K562 (cell line): Measurements from ENCODE around the gene EFNA2. TPM values are rescaled to one million over a fixed set of nuclear protein-coding genes. Genes with fewer than 3 reads are reported as not detected.

Experiments
- ATF3 ChIP-seq, 2 experiments: fragments of 450-650 bp in 1 of 2; sonication (generic) in 1 of 2; formaldehyde crosslinking in 1 of 2; IDR thresholded peaks in 1 of 2; conservative IDR thresholded peaks in 1 of 2; 2 replicates each; pipeline versions ENCODE4 v1.6.1 to v1.8.1; 2016 to 2023; ENCODE audit warnings: mild to moderate bottlenecking in 2 of 2, moderate library complexity in 2 of 2, inconsistent platforms in 1 of 2, missing genetic modification reagents in 1 of 2
- CREB3 ChIP-seq: fragments of 450-650 bp; conservative IDR thresholded peaks from 2 replicates; pipeline ENCODE4 v1.6.1; 2016; ENCODE audit warnings: missing genetic modification characterization, low read depth, mild to moderate bottlenecking, missing compliant biosample characterization, moderate library complexity
- CTBP1 ChIP-seq: fragments of 450-650 bp; IDR thresholded peaks from 2 replicates; pipeline ENCODE4 v1.6.1; 2016; ENCODE audit warnings: borderline replicate concordance
- E2F3 ChIP-seq: fragments of 250-450 bp; sonication (Bioruptor Pico); IDR thresholded peaks from 2 replicates; pipeline ENCODE4 v1.4.0; 2020; ENCODE audit warnings: mild to moderate bottlenecking
- ETV6 ChIP-seq, 3 experiments: fragments of 150-350 bp in 1 of 3; sonication (generic) in 1 of 3; formaldehyde crosslinking in 1 of 3; IDR thresholded peaks; 2 replicates each; pipeline versions ENCODE4 v1.6.1 to v1.8.0; 2014 to 2022; ENCODE audit warnings: borderline replicate concordance in 2 of 3, low read depth in 2 of 3, antibody characterized with exemption in 1 of 3, low read length in 1 of 3, mild to moderate bottlenecking in 1 of 3, missing genetic modification reagents in 1 of 3
- KHSRP ChIP-seq: fragments of 450-650 bp; IDR thresholded peaks from 2 replicates; pipeline ENCODE4 v1.6.1; 2017
- MITF ChIP-seq: IDR thresholded peaks from 2 replicates; pipeline ENCODE4 v1.6.1; 2014; ENCODE audit warnings: antibody characterized with exemption
- NFYB ChIP-seq: IDR thresholded peaks from 2 replicates; pipeline ENCODE4 v1.6.1; 2011; ENCODE audit warnings: mild to moderate bottlenecking, moderate library complexity; ENCODE audit not compliant: insufficient read length; ENCODE audit errors: extremely low read depth
- NONO ChIP-seq, 2 experiments: fragments of 200-400 bp in 1 of 2; fragments of 450-650 bp in 1 of 2; formaldehyde crosslinking in 1 of 2; IDR thresholded peaks; 2 replicates each; pipeline ENCODE4 v1.6.1; 2017; ENCODE audit warnings: low read depth in 2 of 2, mild to moderate bottlenecking in 2 of 2, moderate library complexity in 2 of 2, low read length in 1 of 2
- TAF9B ChIP-seq: fragments of 450-650 bp; IDR thresholded peaks from 2 replicates; pipeline ENCODE4 v1.6.1; 2018; ENCODE audit warnings: mild to moderate bottlenecking; ENCODE audit not compliant: partially characterized antibody
- THRAP3 ChIP-seq: fragments of 450-650 bp; IDR thresholded peaks from 2 replicates; pipeline ENCODE4 v1.6.1; 2016; ENCODE audit warnings: mild to moderate bottlenecking, inconsistent platforms, borderline replicate concordance
- ZBTB2 ChIP-seq: fragments of 450-650 bp; IDR thresholded peaks from 2 replicates; pipeline ENCODE4 v1.6.1; 2016; ENCODE audit warnings: antibody characterized with exemption
- ZNF134 ChIP-seq: fragments of 250-450 bp; sonication (Bioruptor Pico); conservative IDR thresholded peaks from 2 replicates; pipeline ENCODE4 v1.4.0; 2020
- ZNF274 ChIP-seq: IDR thresholded peaks from 2 replicates; pipeline ENCODE4 v1.6.1; 2011; ENCODE audit warnings: low read depth, mild to moderate bottlenecking, low read length, moderate library complexity, borderline replicate concordance
- ZNF324 ChIP-seq: fragments of 250-450 bp; sonication (Bioruptor Pico); IDR thresholded peaks from 2 replicates; pipeline ENCODE4 v1.4.0; 2020; ENCODE audit warnings: mild to moderate bottlenecking
- ZNF518B ChIP-seq: fragments of 250-450 bp; sonication (Bioruptor Pico); IDR thresholded peaks from 2 replicates; pipeline ENCODE4 v1.5.0; 2021; ENCODE audit warnings: mild to moderate bottlenecking, moderate library complexity
- ZNF780A ChIP-seq: fragments of 250-450 bp; sonication (Bioruptor Pico); IDR thresholded peaks from 2 replicates; pipeline ENCODE4 v1.5.0; 2021; ENCODE audit warnings: mild to moderate bottlenecking
- ZNF830 ChIP-seq: fragments of 250-450 bp; sonication (Bioruptor Pico); IDR thresholded peaks from 2 replicates; pipeline ENCODE4 v1.5.0; 2021; ENCODE audit warnings: mild to moderate bottlenecking
- polyA plus RNA-seq, 8 experiments: library from polyadenylated mRNA; depleted of rRNA in 4 of 8; stranded (reverse) in 5 of 8; unstranded in 3 of 8; fragments of >200 nt; fragmentation: Nextera tagmentation in 2 of 8; fragmentation: Illumina TruSeq in 1 of 8; extraction: Ambion mirVana in 2 of 8; extraction: Trizol in 1 of 8; gene quantifications; 2 replicates each; pipeline versions ENCODE4 v1.2.1 to v1.2.3, GENCODE V29; 2011 to 2014; ENCODE audit warnings: inconsistent platforms in 1 of 8, missing spikeins in 1 of 8
- total RNA-seq, 7 experiments: library from RNA; depleted of rRNA in 6 of 7; stranded (reverse); fragments of >200 nt in 6 of 7; fragmentation: Illumina TruSeq in 2 of 7; extraction: Trizol in 2 of 7; gene quantifications; 2 replicates each; pipeline versions ENCODE4 v1.2.1 to v1.2.3, GENCODE V29; 2011 to 2021; ENCODE audit warnings: low replicate concordance in 1 of 7

EFNA2 gene
- total and polyA plus RNA-seq, 9 of the 15 experiments (the other 6 are each of a cell fraction or from before 2014, with no cell fraction given) = 0.11 to 0.44 (median 0.15) TPM; not detected in 6

GRCh38 chr19:1260749-1261537, 24.7 kb upstream of the EFNA2 start (continued):
- TF ChIP-seq ZBTB2 = no peak; the same call in 1 of the 2 replicates
- no peak for TF ChIP-seq E2F3
- TF ChIP-seq ZNF134 = no peak
- TF ChIP-seq NFYB = peak; percentile 92
- no peak for TF ChIP-seq ZNF830 (CRISPR knock-in tag)
- TF ChIP-seq KHSRP = no peak
- TF ChIP-seq ZNF780A = no peak
- TF ChIP-seq ZNF274 = no peak
- TF ChIP-seq ZNF518B (CRISPR knock-in tag) = no peak
- TF ChIP-seq MITF = no peak
- TF ChIP-seq NONO (IDR thresholded peaks at IDR 0.05; ENCODE audit: low read depth in 2 of 2, low read length in 1 of 2) = no peak
- TF ChIP-seq TAF9B = no peak
- no peak for TF ChIP-seq ZNF324 (CRISPR knock-in tag)
- peak; percentile 91 for TF ChIP-seq ATF3 (IDR thresholded peaks at IDR 0.05)
- TF ChIP-seq ATF3 (CRISPR knock-in tag; conservative IDR thresholded peaks at IDR 0.05) = no peak
- no peak for TF ChIP-seq CREB3
- no peak for TF ChIP-seq THRAP3
- peak; percentile 31; the same call in 1 of the 2 replicates for TF ChIP-seq CTBP1
- TF ChIP-seq ETV6 (IDR thresholded peaks at IDR 0.05; ENCODE audit: borderline replicate concordance in 1 of 2, low read depth in 2 of 2, low read length in 1 of 2) = no peak
- no peak; the same call in 1 of the 2 replicates for TF ChIP-seq ETV6 (CRISPR knock-in tag; IDR thresholded peaks at IDR 0.05; ENCODE audit: borderline replicate concordance)
